BE2C (cell line): ENCODE data around the gene SMCO1.
A peak's percentile ranks its signal among the peaks of the same experiment; 100 is the strongest.
"Not testable (repeated sequence)": the region's sequence is repeated elsewhere in the genome, so short reads cannot be mapped to it uniquely, and the experiment has no call there.

Source experiments
- DNase-seq: peaks from one replicate; pipeline ENCODE4 v3.0.0-alpha.2; 2020
- H3K27me3 ChIP-seq: fragments of 250-450 bp; sonication (Bioruptor Pico); 2 replicates; pipeline ENCODE4 v1.5.1; 2020; ENCODE audit warnings: mild to moderate bottlenecking
- H3K36me3 ChIP-seq: fragments of 250-450 bp; sonication (Bioruptor Pico); 2 replicates; pipeline ENCODE4 v1.5.1; 2020; ENCODE audit warnings: mild to moderate bottlenecking
- H3K4me1 ChIP-seq: fragments of 250-450 bp; sonication (Bioruptor Pico); 2 replicates; pipeline ENCODE4 v1.5.1; 2020
- H3K4me3 ChIP-seq: 2 replicates; pipeline ENCODE4 v1.5.1; 2011; ENCODE audit warnings: low read depth, low read length
- H3K9me3 ChIP-seq: fragments of 250-450 bp; sonication (Bioruptor Pico); 2 replicates; pipeline ENCODE4 v1.5.1; 2020
- TF ChIP-seq, protein P1 (sequence below): IDR thresholded peaks from 2 replicates; pipeline ENCODE4 v1.5.1; 2012; ENCODE audit warnings: mild to moderate bottlenecking, low read depth, low read length

Gene SMCO1

DNA sequence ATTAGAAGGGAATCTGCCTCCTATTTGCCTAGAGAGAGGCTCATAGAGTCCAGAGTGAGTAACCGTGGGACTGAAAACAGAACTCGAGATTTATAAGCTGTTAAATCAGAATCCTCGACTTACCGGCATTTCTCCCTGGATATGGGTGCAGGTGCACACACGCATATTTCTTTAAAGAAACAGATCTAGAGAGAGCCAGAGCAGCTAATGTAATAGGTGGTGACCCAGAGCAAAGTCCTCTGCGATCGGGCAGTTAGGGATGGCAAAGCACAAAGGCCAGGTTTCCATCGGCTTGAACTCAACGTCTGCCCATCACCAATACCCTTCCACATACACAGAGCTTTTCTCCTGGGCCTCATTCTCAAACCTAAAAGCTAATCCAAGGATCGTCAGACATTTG lies 25.4 kb downstream of the SMCO1 start:
- H3K4me1 ChIP-seq, result no peaks in the 10 kb centered on the region
- H3K9me3 ChIP-seq, result no peaks in the 10 kb centered on the region
- H3K36me3 ChIP-seq, result peaks cover 41% of the 10 kb centered on the region
- DNase-seq, result no peak
- no peak overlapping the region for H3K4me3 ChIP-seq
- H3K27me3 ChIP-seq, result no peaks in the 10 kb centered on the region
- TF ChIP-seq, protein P1, sequence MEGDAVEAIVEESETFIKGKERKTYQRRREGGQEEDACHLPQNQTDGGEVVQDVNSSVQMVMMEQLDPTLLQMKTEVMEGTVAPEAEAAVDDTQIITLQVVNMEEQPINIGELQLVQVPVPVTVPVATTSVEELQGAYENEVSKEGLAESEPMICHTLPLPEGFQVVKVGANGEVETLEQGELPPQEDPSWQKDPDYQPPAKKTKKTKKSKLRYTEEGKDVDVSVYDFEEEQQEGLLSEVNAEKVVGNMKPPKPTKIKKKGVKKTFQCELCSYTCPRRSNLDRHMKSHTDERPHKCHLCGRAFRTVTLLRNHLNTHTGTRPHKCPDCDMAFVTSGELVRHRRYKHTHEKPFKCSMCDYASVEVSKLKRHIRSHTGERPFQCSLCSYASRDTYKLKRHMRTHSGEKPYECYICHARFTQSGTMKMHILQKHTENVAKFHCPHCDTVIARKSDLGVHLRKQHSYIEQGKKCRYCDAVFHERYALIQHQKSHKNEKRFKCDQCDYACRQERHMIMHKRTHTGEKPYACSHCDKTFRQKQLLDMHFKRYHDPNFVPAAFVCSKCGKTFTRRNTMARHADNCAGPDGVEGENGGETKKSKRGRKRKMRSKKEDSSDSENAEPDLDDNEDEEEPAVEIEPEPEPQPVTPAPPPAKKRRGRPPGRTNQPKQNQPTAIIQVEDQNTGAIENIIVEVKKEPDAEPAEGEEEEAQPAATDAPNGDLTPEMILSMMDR, result no peak

DNA sequence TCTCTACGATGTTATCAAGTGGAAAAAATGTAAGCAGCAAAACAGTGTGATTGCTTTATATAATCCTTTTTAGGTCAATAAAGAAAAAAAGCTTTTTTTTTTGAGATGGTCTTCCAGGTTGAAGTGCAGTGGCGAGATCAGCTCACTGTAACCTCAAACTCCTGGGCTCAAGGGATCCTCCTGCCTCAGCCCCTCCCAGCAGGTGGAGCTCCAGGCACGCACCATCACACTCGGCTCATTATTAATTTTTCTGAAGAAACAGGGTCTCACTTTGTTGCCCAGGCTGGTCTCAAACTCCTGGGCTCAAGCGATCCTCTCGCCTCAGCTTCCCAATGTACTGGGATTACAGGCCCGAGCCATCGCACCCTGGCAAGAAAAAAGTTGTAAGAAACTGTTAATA lies 28.9 kb downstream of the SMCO1 start:
- no peaks in the 10 kb centered on the region for H3K9me3 ChIP-seq
- TF ChIP-seq, protein P1, result peak; percentile 52
- H3K27me3 ChIP-seq, result no peaks in the 10 kb centered on the region
- H3K4me1 ChIP-seq, result no peaks in the 10 kb centered on the region
- peak; percentile 32 for DNase-seq
- H3K4me3 ChIP-seq, result no peak overlapping the region
- peaks cover 61% of the 10 kb centered on the region for H3K36me3 ChIP-seq

DNA sequence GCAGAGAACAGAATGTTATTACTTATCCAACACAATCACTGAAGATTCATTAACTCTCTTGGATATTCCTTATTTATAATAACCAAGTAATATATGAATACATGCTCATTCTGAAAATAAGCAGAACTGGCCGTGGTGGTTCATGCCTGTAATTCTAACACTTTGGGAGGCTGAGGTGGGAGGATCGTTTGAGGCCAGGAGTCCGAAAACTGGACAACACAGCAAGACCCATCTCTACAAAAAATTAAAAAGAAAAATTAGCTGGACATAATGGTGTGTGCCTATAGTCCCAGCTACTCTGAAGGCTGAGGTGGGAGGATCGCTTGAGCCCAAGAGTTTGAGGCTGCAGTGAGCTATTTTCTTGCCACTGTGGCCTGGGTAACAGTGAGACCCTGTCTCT lies 37.5 kb downstream of the SMCO1 start:
- Histone ChIP-seq H3K36me3 (peaks cover 72% of the 10 kb centered on the region), H3K9me3 (no peaks in the 10 kb centered on the region), H3K4me1 (no peaks in the 10 kb centered on the region), H3K27me3 (no peaks in the 10 kb centered on the region), H3K4me3 (no peak overlapping the region)
- TF ChIP-seq, protein P1, result no peak
- DNase-seq, result no peak

DNA sequence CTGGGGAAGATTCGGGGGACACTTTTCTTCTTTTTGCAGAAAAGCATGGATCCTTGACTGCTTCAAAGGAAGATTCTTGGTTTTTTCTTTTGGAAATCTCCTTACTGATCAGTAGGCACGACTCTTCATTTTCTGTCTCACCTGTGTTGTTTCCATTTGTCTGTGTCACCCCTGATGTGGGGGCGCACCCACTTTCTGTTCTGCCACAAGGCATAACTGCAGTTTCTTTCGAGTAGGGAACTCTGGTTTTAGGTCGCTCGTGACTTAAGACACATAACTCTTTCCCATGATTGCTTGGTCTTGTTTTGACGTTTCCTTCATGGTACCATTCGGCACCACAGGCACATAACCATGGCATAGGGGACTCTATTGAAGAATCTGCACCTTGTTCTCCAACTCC lies 42.9 kb downstream of the SMCO1 start:
- Histone ChIP-seq H3K4me3 (no peak overlapping the region), H3K9me3 (no peaks in the 10 kb centered on the region), H3K4me1 (no peaks in the 10 kb centered on the region), H3K27me3 (no peaks in the 10 kb centered on the region), H3K36me3 (peaks cover 57% of the 10 kb centered on the region)
- TF ChIP-seq, protein P1, result no peak
- DNase-seq, result no peak

DNA sequence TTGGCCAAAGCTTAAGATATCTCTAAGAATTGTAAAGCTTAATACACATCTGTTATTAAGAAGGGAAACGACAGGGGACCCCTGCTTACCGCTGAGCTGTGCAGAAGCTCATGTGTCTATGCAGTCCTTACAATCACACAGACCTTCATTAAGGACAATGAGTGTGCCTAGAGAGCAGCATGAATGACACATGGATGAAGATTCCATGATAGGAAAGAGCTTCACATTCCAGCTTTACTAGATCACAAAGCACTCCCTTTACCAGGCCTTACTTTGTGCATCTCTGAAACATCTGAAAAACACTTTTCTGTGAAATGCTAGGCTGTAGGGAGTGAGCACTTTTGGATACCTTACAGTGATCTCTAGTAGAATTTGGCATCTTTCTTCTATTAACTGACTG lies 43.6 kb downstream of the SMCO1 start:
- TF ChIP-seq, protein P1, result no peak
- H3K36me3 ChIP-seq, result peaks cover 51% of the 10 kb centered on the region

DNA sequence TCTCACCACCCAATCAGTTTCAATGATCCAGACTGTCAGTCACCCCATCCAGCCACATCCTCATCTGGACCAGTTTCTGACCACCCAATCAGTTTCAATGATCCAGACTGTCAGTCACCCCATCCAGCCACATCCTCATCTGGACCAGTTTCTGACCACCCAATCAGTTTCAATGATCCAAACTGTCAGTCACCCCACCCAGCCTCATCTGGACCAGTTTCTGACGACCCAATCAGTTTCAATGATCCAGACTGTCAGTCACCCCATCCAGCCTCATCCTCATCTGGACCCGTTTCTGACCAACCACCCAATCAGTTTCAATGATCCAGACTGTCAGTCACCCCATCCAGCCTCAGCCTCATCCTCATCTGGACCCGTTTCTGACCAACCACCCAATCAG lies 45.0 kb downstream of the SMCO1 start:
- H3K27me3 ChIP-seq, DNase-seq, H3K4me1 ChIP-seq, H3K9me3 ChIP-seq, H3K4me3 ChIP-seq: not testable (repeated sequence)
- peaks cover 50% of the 10 kb centered on the region for H3K36me3 ChIP-seq

More for the DNA sequence above, 43.6 kb downstream of the SMCO1 start:
- Histone ChIP-seq H3K4me1 (no peaks in the 10 kb centered on the region), H3K4me3 (no peak overlapping the region), H3K27me3 (no peaks in the 10 kb centered on the region), H3K9me3 (no peaks in the 10 kb centered on the region)
- no peak for DNase-seq

DNA sequence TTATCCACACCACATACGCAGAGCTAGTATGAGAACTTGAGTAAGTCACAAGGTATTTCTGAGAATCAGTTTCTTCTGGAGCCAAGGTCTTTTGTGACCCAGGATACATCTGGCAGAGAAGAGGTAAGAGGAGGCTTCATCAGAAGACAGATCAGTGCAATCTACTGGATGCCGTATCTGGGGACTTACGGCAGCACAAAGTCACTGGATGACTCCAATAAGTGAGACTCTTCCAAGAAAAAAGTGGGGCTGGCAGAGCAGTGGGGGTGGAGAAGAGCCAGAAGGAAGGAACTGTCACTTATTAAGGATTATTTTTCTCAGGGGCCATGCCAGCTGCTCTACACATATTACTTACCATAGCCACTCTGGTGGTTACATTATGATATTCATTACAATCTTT lies 51.3 kb downstream of the SMCO1 start:
- H3K9me3 ChIP-seq, result no peaks in the 10 kb centered on the region
- no peaks in the 10 kb centered on the region for H3K4me1 ChIP-seq
- no peaks in the 10 kb centered on the region for H3K27me3 ChIP-seq
- H3K36me3 ChIP-seq, result peaks cover 9% of the 10 kb centered on the region
- H3K4me3 ChIP-seq, result no peak overlapping the region
- no peak for DNase-seq
- TF ChIP-seq, protein P1, result no peak
